PC-3 (cell line): Measurements from ENCODE around the gene REV1. TPM values are rescaled to one million over a fixed set of nuclear protein-coding genes. Genes with fewer than 3 reads are reported as not detected.

ENCODE experiments used
- ATAC-seq: fragments of 200-7000 bp; cut with Tn5 transposase; 2 replicates; pipeline ENCODE4 v1.9.1; 2020; ENCODE audit warnings: mild to moderate bottlenecking, moderate library complexity
- BruUV-seq: library from RNA; stranded (reverse); fragments of 400-500 nt; replicated peaks from 2 replicates; lab custom pipeline; 2021; lab: Mats Ljungman, UMichigan
- CTCF ChIA-PET: fragments of 300-600 bp; sonication (Branson Sonifier 250); formaldehyde crosslinking; loops from one replicate; lab custom pipeline; 2022; ENCODE audit warnings: antibody characterized with exemption; lab: Charles Lee
- POLR2A ChIA-PET: fragments of 300-600 bp; sonication (Branson Sonifier 250); formaldehyde crosslinking; loops from one replicate; lab custom pipeline; 2022; ENCODE audit warnings: antibody characterized with exemption; ENCODE audit not compliant: unreplicated experiment; lab: Charles Lee
- DNase-seq: peaks from one replicate; pipeline ENCODE4 v3.0.0-alpha.2; 2015
- H2AFZ ChIP-seq: fragments of 300-600 bp; sonication (generic); 2 replicates; pipeline ENCODE4 v1.6.0; 2016; ENCODE audit warnings: antibody characterized with exemption, low read length
- H3F3A ChIP-seq: fragments of 300-600 bp; sonication (generic); one replicate; pipeline ENCODE4 v1.6.0; 2017; ENCODE audit warnings: antibody characterized with exemption, low read length, control low read depth, mild to moderate bottlenecking; ENCODE audit not compliant: unreplicated experiment
- H3K27ac ChIP-seq: fragments of 300-600 bp; sonication (generic); 2 replicates; pipeline ENCODE4 v1.5.1; 2016; ENCODE audit warnings: mild to moderate bottlenecking, low read length
- H3K27me3 ChIP-seq: fragments of 300-600 bp; sonication (generic); 2 replicates; pipeline ENCODE4 v1.6.1; 2016; ENCODE audit warnings: low read length, mixed read lengths
- H3K36me3 ChIP-seq: fragments of 300-600 bp; sonication (generic); 2 replicates; pipeline ENCODE4 v1.6.1; 2016; ENCODE audit warnings: low read depth, mixed run types, low read length, mixed read lengths
- H3K4me1 ChIP-seq: fragments of 300-600 bp; sonication (generic); 2 replicates; pipeline ENCODE4 v1.5.1; 2016; ENCODE audit warnings: low read length; ENCODE audit not compliant: insufficient read depth
- H3K4me2 ChIP-seq: fragments of 300-600 bp; sonication (generic); 2 replicates; pipeline ENCODE4 v1.6.0; 2016; ENCODE audit warnings: low read length
- H3K4me3 ChIP-seq: fragments of 300-600 bp; sonication (generic); 2 replicates; pipeline ENCODE4 v1.5.1; 2016; ENCODE audit warnings: mild to moderate bottlenecking, low read length, mixed read lengths
- H3K79me2 ChIP-seq: fragments of 300-600 bp; sonication (generic); 2 replicates; pipeline ENCODE4 v1.6.1; 2017; ENCODE audit warnings: low read length, mixed read lengths
- H3K9ac ChIP-seq: fragments of 300-600 bp; sonication (generic); 2 replicates; pipeline ENCODE4 v1.6.0; 2016; ENCODE audit warnings: mild to moderate bottlenecking, low read length
- H3K9me2 ChIP-seq: fragments of 300-600 bp; sonication (generic); replicated peaks from 2 replicates; pipeline ENCODE4 v1.6.1; 2016; ENCODE audit warnings: mixed run types, low read length, mixed read lengths
- H3K9me3 ChIP-seq: fragments of 300-600 bp; sonication (generic); 2 replicates; pipeline ENCODE4 v1.6.1; 2016; ENCODE audit warnings: low read length, mixed read lengths
- H4K20me1 ChIP-seq: fragments of 300-600 bp; sonication (generic); 2 replicates; pipeline ENCODE4 v1.6.1; 2016; ENCODE audit warnings: low read length, mixed read lengths
- EZH2 ChIP-seq: fragments of 300-600 bp; sonication (generic); IDR thresholded peaks from one replicate; pipeline ENCODE4 v1.6.1; 2017; ENCODE audit warnings: antibody characterized with exemption, mild to moderate bottlenecking, low read length; ENCODE audit not compliant: unreplicated experiment
- EZH2phosphoT487 ChIP-seq: fragments of 300-600 bp; sonication (generic); IDR thresholded peaks from 2 replicates; pipeline ENCODE4 v1.6.1; 2018; ENCODE audit warnings: mild to moderate bottlenecking, antibody characterized with exemption, low read length, borderline replicate concordance
- intact Hi-C: fragments of 100-400 bp; cut with micrococcal nuclease; formaldehyde crosslinking; loops from 2 replicates; pipeline ENCODE4 v1.9.0; 2023
- total RNA-seq: library from RNA; depleted of rRNA; stranded (reverse); fragments of >200 nt; gene quantifications from 2 replicates; pipeline ENCODE4 v1.2.3, GENCODE V29; 2014
- TF ChIP-seq, protein P1 (sequence below): fragments of 300-600 bp; sonication (generic); conservative IDR thresholded peaks from 2 replicates; pipeline ENCODE4 v1.5.1; 2017; ENCODE audit warnings: antibody characterized with exemption, low read depth, mild to moderate bottlenecking, low read length

Gene REV1
- total RNA-seq, 1 experiment from 2014 or later = 17.9 TPM

DNA sequence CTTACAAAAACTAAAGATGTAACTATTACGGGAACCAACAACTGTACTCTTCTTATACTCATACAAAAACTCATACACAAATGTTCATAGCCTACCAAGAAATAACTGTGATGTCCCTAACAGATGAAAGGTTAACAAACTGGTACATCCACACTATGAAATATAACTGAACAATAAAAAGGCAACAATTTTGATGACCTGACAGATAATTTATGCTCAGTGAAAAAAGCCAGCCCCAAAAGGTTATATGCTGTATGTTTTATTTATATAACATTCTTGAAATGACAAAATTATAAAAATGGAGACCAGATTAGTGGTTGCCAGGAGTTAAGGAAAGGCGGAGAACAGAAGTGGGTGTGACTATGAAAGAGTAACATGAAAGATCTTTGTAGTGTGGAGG is 31.3 kb downstream of the REV1 start:
- H2AFZ ChIP-seq = no peak overlapping the region
- H3K4me2 ChIP-seq = no peak overlapping the region
- ChIA-PET POLR2A (no interaction called here), CTCF (no interaction called here)
- no peak overlapping the region for H3K9ac ChIP-seq
- H3F3A ChIP-seq = no peaks in the 10 kb centered on the region
- BruUV-seq = no TSS peak
- H3K27ac ChIP-seq = no peak overlapping the region
- H3K36me3 ChIP-seq = peaks cover 30% of the 10 kb centered on the region
- no peaks in the 10 kb centered on the region for H3K4me1 ChIP-seq
- H3K9me3 ChIP-seq = no peaks in the 10 kb centered on the region
- intact Hi-C loops = no loop called here
- ATAC-seq (no peak), DNase-seq (no peak)
- no peaks in the 10 kb centered on the region for H3K27me3 ChIP-seq
- TF ChIP-seq, protein P1, sequence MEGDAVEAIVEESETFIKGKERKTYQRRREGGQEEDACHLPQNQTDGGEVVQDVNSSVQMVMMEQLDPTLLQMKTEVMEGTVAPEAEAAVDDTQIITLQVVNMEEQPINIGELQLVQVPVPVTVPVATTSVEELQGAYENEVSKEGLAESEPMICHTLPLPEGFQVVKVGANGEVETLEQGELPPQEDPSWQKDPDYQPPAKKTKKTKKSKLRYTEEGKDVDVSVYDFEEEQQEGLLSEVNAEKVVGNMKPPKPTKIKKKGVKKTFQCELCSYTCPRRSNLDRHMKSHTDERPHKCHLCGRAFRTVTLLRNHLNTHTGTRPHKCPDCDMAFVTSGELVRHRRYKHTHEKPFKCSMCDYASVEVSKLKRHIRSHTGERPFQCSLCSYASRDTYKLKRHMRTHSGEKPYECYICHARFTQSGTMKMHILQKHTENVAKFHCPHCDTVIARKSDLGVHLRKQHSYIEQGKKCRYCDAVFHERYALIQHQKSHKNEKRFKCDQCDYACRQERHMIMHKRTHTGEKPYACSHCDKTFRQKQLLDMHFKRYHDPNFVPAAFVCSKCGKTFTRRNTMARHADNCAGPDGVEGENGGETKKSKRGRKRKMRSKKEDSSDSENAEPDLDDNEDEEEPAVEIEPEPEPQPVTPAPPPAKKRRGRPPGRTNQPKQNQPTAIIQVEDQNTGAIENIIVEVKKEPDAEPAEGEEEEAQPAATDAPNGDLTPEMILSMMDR = no peak
- TF ChIP-seq EZH2phosphoT487 (no peak), EZH2 (no peak)
- H3K79me2 ChIP-seq = peaks cover 12% of the 10 kb centered on the region; the same call in 1 of the 2 replicates
- no peaks in the 10 kb centered on the region for H4K20me1 ChIP-seq
- no peak overlapping the region for H3K4me3 ChIP-seq
- H3K9me2 ChIP-seq = no peaks in the 10 kb centered on the region

DNA sequence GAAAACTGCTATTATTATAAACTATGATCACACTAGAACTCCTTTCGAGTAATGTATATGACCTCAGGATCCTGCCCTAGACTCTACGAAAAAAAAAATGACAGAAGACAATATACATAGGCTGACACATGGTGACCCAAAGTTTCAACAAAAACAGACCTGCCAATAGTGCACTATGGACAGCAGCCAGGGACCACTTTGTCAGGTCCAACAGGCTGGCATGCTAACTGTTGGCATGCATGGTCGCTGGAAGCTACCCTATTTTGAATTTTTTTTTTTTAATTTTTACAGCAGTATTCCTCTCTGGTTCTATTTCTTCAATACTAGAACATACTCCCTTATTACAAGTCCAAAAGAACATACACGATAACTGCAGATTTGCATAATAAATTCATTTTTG is 38.1 kb downstream of the REV1 start:
- intact Hi-C loops = no loop called here
- H3K9me3 ChIP-seq = no peaks in the 10 kb centered on the region
- H4K20me1 ChIP-seq = peaks cover 5% of the 10 kb centered on the region; the same call in 1 of the 2 replicates
- DNase-seq (no peak), ATAC-seq (no peak)
- POLR2A ChIA-PET = no interaction called here
- H3K9me2 ChIP-seq = no peaks in the 10 kb centered on the region
- peaks cover 12% of the 10 kb centered on the region for H3F3A ChIP-seq
- BruUV-seq = no TSS peak
- no peak overlapping the region for H3K4me3 ChIP-seq
- no peak overlapping the region for H3K27ac ChIP-seq
- no peak overlapping the region for H3K9ac ChIP-seq
- CTCF ChIA-PET = no interaction called here
- no peak overlapping the region for H2AFZ ChIP-seq
- H3K27me3 ChIP-seq = no peaks in the 10 kb centered on the region
- no peak overlapping the region for H3K4me2 ChIP-seq
- H3K79me2 ChIP-seq = peaks cover 42% of the 10 kb centered on the region
- H3K36me3 ChIP-seq = peaks cover 18% of the 10 kb centered on the region
- no peak for TF ChIP-seq EZH2
- TF ChIP-seq, protein P1 = no peak
- TF ChIP-seq EZH2phosphoT487 = no peak
- H3K4me1 ChIP-seq = peaks cover 15% of the 10 kb centered on the region

DNA sequence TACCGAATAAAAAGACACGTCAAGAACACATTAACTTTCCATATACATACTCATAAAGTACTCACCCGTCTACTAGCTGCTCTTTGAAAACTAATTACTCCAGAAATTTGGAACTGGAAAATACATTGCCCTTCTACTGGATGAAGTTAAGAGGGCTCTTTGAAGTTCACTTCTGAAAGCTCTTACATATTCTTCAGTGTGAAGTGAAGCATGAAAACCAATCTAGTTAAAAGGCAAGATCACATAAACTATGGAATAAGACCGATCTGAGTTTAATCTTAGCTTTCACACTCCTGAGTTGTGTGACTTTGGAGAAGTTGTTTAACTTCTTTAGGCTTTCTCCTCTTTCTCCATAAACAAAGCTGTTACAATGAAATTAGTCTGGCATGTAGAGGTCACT is 38.5 kb downstream of the REV1 start:
- ChIA-PET POLR2A (no interaction called here), CTCF (no interaction called here)
- Histone ChIP-seq H4K20me1 (peaks cover 5% of the 10 kb centered on the region; the same call in 1 of the 2 replicates), H3K27ac (no peak overlapping the region), H3K4me2 (no peak overlapping the region), H3K9me2 (no peaks in the 10 kb centered on the region), H3K36me3 (peaks cover 16% of the 10 kb centered on the region), H3K27me3 (no peaks in the 10 kb centered on the region), H3K79me2 (peaks cover 43% of the 10 kb centered on the region), H3K9ac (no peak overlapping the region), H3F3A (peaks cover 12% of the 10 kb centered on the region), H3K4me1 (peaks cover 15% of the 10 kb centered on the region), H2AFZ (no peak overlapping the region), H3K9me3 (no peaks in the 10 kb centered on the region), H3K4me3 (no peak overlapping the region)
- intact Hi-C loops = no loop called here
- ATAC-seq (no peak), DNase-seq (no peak)
- BruUV-seq = no TSS peak
- TF ChIP-seq, protein P1 = no peak
- TF ChIP-seq EZH2 = no peak
- no peak for TF ChIP-seq EZH2phosphoT487
